GM18858 (cell line): ENCODE results near the gene SCAANT1.

Experiments
- ATAC-seq: cut with Tn5 transposase; IDR thresholded peaks from one replicate; pipeline ENCODE4 v1.9.1; 2021; ENCODE audit not compliant: unreplicated experiment

Gene SCAANT1

GRCh38 chr3:63905731-63906620 is 6.2 kb downstream of the SCAANT1 start:
- ATAC-seq = no peak

GRCh38 chr3:63900459-63900858 is 11.7 kb downstream of the SCAANT1 start:
- no peak for ATAC-seq

- ATAC-seq = no peak
Observed at GRCh38 chr3:63900010-63900409, 12.2 kb downstream of the SCAANT1 start.

- ATAC-seq = peak; percentile 75
Observed at GRCh38 chr3:63896332-63897030, 15.7 kb downstream of the SCAANT1 start.

GRCh38 chr3:63895422-63896189 is 16.6 kb downstream of the SCAANT1 start:
- ATAC-seq = no peak

GRCh38 chr3:63892773-63893352 is 19.3 kb downstream of the SCAANT1 start:
- ATAC-seq = no peak

- ATAC-seq = no peak
Observed at GRCh38 chr3:63891518-63891917, 20.7 kb downstream of the SCAANT1 start.

GRCh38 chr3:63886858-63887257 is 25.3 kb downstream of the SCAANT1 start:
- no peak for ATAC-seq

GRCh38 chr3:63880653-63881052 is 31.5 kb downstream of the SCAANT1 start:
- no peak for ATAC-seq

GRCh38 chr3:63878394-63879060 is 33.7 kb downstream of the SCAANT1 start:
- no peak for ATAC-seq

- no peak for ATAC-seq
Observed at GRCh38 chr3:63877737-63878393, 34.3 kb downstream of the SCAANT1 start.

GRCh38 chr3:63876260-63876659 is 35.9 kb downstream of the SCAANT1 start:
- ATAC-seq = no peak

- ATAC-seq = no peak
Observed at GRCh38 chr3:63875510-63875909, 36.7 kb downstream of the SCAANT1 start.

- ATAC-seq = no peak
Observed at GRCh38 chr3:63874769-63875168, 37.4 kb downstream of the SCAANT1 start.

- ATAC-seq = no peak
Observed at GRCh38 chr3:63872135-63872924, 39.9 kb downstream of the SCAANT1 start.

GRCh38 chr3:63870615-63871005 is 41.6 kb downstream of the SCAANT1 start:
- no peak for ATAC-seq

- ATAC-seq = no peak
Observed at GRCh38 chr3:63869940-63870614, 42.1 kb downstream of the SCAANT1 start.

- ATAC-seq = no peak
Observed at GRCh38 chr3:63867225-63867624, 45.0 kb downstream of the SCAANT1 start.

GRCh38 chr3:63864965-63865327 is 47.2 kb downstream of the SCAANT1 start:
- no peak for ATAC-seq
